SU-DHL-6 (cell line): ENCODE measurements around the gene GTF2A1.

Experiments
- H2AFZ ChIP-seq: fragments of 200-600 bp; sonication (generic); 2 replicates; pipeline ENCODE4 v1.6.1; 2014; ENCODE audit warnings: low read depth, mild to moderate bottlenecking, moderate library complexity, mixed read lengths, antibody characterized with exemption, low read length; ENCODE audit not compliant: severe bottlenecking
- H3F3A ChIP-seq: fragments of 200-600 bp; shearing (Covaris generic); 2 replicates; pipeline ENCODE4 v1.6.0; 2016; ENCODE audit warnings: antibody characterized with exemption, mild to moderate bottlenecking; ENCODE audit not compliant: insufficient read depth
- H3K27ac ChIP-seq: fragments of 200-600 bp; sonication (generic); 2 replicates; pipeline ENCODE4 v1.5.1; 2016; ENCODE audit warnings: low read depth, mild to moderate bottlenecking, low read length, moderate library complexity, mixed read lengths
- H3K27me3 ChIP-seq: fragments of 200-600 bp; sonication (generic), shearing (Covaris generic); 2 replicates; pipeline ENCODE4 v1.6.0; 2014; ENCODE audit warnings: mild to moderate bottlenecking, low read length
- H3K36me3 ChIP-seq: fragments of 200-600 bp; sonication (generic); 2 replicates; pipeline ENCODE4 v1.6.1; 2014; ENCODE audit warnings: mild to moderate bottlenecking, low read length, mixed read lengths
- H3K4me2 ChIP-seq: fragments of 300-600, 200-600 bp; shearing (Covaris generic), sonication (generic); 2 replicates; pipeline ENCODE4 v1.6.0; 2014; ENCODE audit warnings: low read length, low read depth, mild to moderate bottlenecking; ENCODE audit not compliant: poor library complexity, severe bottlenecking
- H3K4me3 ChIP-seq: fragments of 200-600 bp; sonication (generic); 2 replicates; pipeline ENCODE4 v1.5.1; 2014; ENCODE audit warnings: antibody characterized with exemption, low read length, mild to moderate bottlenecking, mixed read lengths; ENCODE audit not compliant: insufficient read depth, poor library complexity, severe bottlenecking
- H3K79me2 ChIP-seq: fragments of 200-600 bp; sonication (generic); 2 replicates; pipeline ENCODE4 v1.6.1; 2014; ENCODE audit warnings: mild to moderate bottlenecking, low read length, moderate library complexity; ENCODE audit not compliant: insufficient read depth
- H3K9ac ChIP-seq: fragments of 200-600 bp; sonication (generic); 2 replicates; pipeline ENCODE4 v1.7.0; 2014; ENCODE audit warnings: mild to moderate bottlenecking, low read length
- H3K9me2 ChIP-seq: fragments of 200-600 bp; sonication (generic); replicated peaks from 2 replicates; pipeline ENCODE4 v1.6.1; 2014; ENCODE audit warnings: low read length; ENCODE audit not compliant: insufficient read depth
- H3K9me3 ChIP-seq: fragments of 200-600 bp; sonication (generic); 2 replicates; pipeline ENCODE4 v1.6.1; 2014; ENCODE audit warnings: low read length, mixed read lengths; ENCODE audit not compliant: insufficient read depth
- H4K20me1 ChIP-seq: fragments of 200-600 bp; sonication (generic); 2 replicates; pipeline ENCODE4 v1.6.1; 2014; ENCODE audit warnings: low read depth, mild to moderate bottlenecking, antibody characterized with exemption, low read length, moderate library complexity, mixed read lengths
- CTCF ChIP-seq: fragments of 200-600 bp; sonication (generic); IDR thresholded peaks from one replicate; pipeline ENCODE4 v1.5.1; 2017; ENCODE audit warnings: antibody characterized with exemption, mild to moderate bottlenecking, low read length, moderate library complexity; ENCODE audit not compliant: insufficient read depth, poor library complexity, severe bottlenecking
- EZH2phosphoT487 ChIP-seq: fragments of 200-600 bp; sonication (generic), shearing (Covaris generic); conservative IDR thresholded peaks from 2 replicates; pipeline ENCODE4 v1.6.1; 2018; ENCODE audit warnings: mild to moderate bottlenecking, antibody characterized with exemption, low read length, moderate library complexity, mixed read lengths

The GTF2A1 gene

GRCh38 chr14:81236138-81236537, 15.4 kb upstream of the GTF2A1 start:
- Histone ChIP-seq H3K4me2 (no peak overlapping the region), H3K36me3 (no peaks in the 10 kb centered on the region), H3K27me3 (no peaks in the 10 kb centered on the region), H3K9ac (no peak overlapping the region), H3K27ac (no peak overlapping the region), H3K79me2 (no peaks in the 10 kb centered on the region), H2AFZ (no peak overlapping the region), H3K9me2 (no peaks in the 10 kb centered on the region), H4K20me1 (no peaks in the 10 kb centered on the region), H3K9me3 (no peaks in the 10 kb centered on the region), H3K4me3 (no peak overlapping the region), H3F3A (no peaks in the 10 kb centered on the region)
- TF ChIP-seq CTCF (no peak), EZH2phosphoT487 (no peak)

- no peak overlapping the region for H3K27ac ChIP-seq
- no peaks in the 10 kb centered on the region for H3K79me2 ChIP-seq
- no peak overlapping the region for H3K4me3 ChIP-seq
- no peaks in the 10 kb centered on the region for H3F3A ChIP-seq
- H3K27me3 ChIP-seq, result no peaks in the 10 kb centered on the region
- no peak overlapping the region for H3K9ac ChIP-seq
- no peaks in the 10 kb centered on the region for H3K9me3 ChIP-seq
- no peak overlapping the region for H3K4me2 ChIP-seq
- H3K9me2 ChIP-seq, result no peaks in the 10 kb centered on the region
- TF ChIP-seq EZH2phosphoT487 (no peak), CTCF (no peak)
- H4K20me1 ChIP-seq, result no peaks in the 10 kb centered on the region
- H3K36me3 ChIP-seq, result no peaks in the 10 kb centered on the region
- no peak overlapping the region for H2AFZ ChIP-seq
These were observed 14.3 kb upstream of the GTF2A1 start for GRCh38 chr14:81235096-81235495.

- H3K36me3 ChIP-seq, result no peaks in the 10 kb centered on the region
- H3K9ac ChIP-seq, result no peak overlapping the region
- H3K9me3 ChIP-seq, result no peaks in the 10 kb centered on the region
- no peaks in the 10 kb centered on the region for H3K27me3 ChIP-seq
- H4K20me1 ChIP-seq, result no peaks in the 10 kb centered on the region
- H3K4me3 ChIP-seq, result no peak overlapping the region
- no peaks in the 10 kb centered on the region for H3K79me2 ChIP-seq
- no peaks in the 10 kb centered on the region for H3K9me2 ChIP-seq
- H3F3A ChIP-seq, result no peaks in the 10 kb centered on the region
- TF ChIP-seq EZH2phosphoT487 (no peak), CTCF (no peak)
- H2AFZ ChIP-seq, result no peak overlapping the region
- H3K4me2 ChIP-seq, result no peak overlapping the region
- H3K27ac ChIP-seq, result no peak overlapping the region
These were observed 13.5 kb upstream of the GTF2A1 start for GRCh38 chr14:81234278-81234677.
